ENCODE measurements around the gene CERS5. TPM values are rescaled to one million over a fixed set of nuclear protein-coding genes. Genes with fewer than 3 reads are reported as not detected.

Gene CERS5
- polyA plus RNA-seq, 4 donors = 67.7 to 86.7 (median 78.3) TPM

- DNase-seq (ENCODE audit: low read depth in 4 of 4, low spot score in 2 of 4) = no peak
Observed at GRCh38 chr12:50142993-50143392, 24.2 kb downstream of the CERS5 start.

- no peak for DNase-seq (ENCODE audit: low read depth in 4 of 4, low spot score in 2 of 4)
Observed at GRCh38 chr12:50132505-50133135, 34.5 kb downstream of the CERS5 start.

GRCh38 chr12:50129290-50129689, 37.9 kb downstream of the CERS5 start:
- DNase-seq (ENCODE audit: low read depth in 4 of 4, low spot score in 2 of 4) = no peak

- DNase-seq (ENCODE audit: low read depth in 4 of 4, low spot score in 2 of 4) = no peak
Observed at GRCh38 chr12:50127546-50127945, 39.6 kb downstream of the CERS5 start.

- DNase-seq (ENCODE audit: low read depth in 4 of 4, low spot score in 2 of 4) = no peak
Observed at GRCh38 chr12:50123203-50123602, 44.0 kb downstream of the CERS5 start.

- DNase-seq (ENCODE audit: low read depth in 4 of 4, low spot score in 2 of 4) = no peak
Observed at GRCh38 chr12:50121641-50122040, 45.5 kb downstream of the CERS5 start.

- no peak for DNase-seq (ENCODE audit: low read depth in 4 of 4, low spot score in 2 of 4)
Observed at GRCh38 chr12:50120953-50121352, 46.2 kb downstream of the CERS5 start.

GRCh38 chr12:50120521-50120920, 46.6 kb downstream of the CERS5 start:
- DNase-seq (ENCODE audit: low read depth in 4 of 4, low spot score in 2 of 4) = no peak

GRCh38 chr12:50119387-50119786, 47.8 kb downstream of the CERS5 start:
- no peak for DNase-seq (ENCODE audit: low read depth in 4 of 4, low spot score in 2 of 4)

- DNase-seq (ENCODE audit: low read depth in 4 of 4, low spot score in 2 of 4) = no peak
Observed at GRCh38 chr12:50117057-50117622, 50.0 kb downstream of the CERS5 start.

GRCh38 chr12:50112456-50113218, 54.5 kb downstream of the CERS5 start:
- peak in 1 of 4 donors; percentile 34 for DNase-seq (ENCODE audit: low read depth in 4 of 4, low spot score in 2 of 4)

GRCh38 chr12:50111693-50112455, 55.3 kb downstream of the CERS5 start, which contains the start of gene COX14:
Gene COX14 (plus strand): TSS chr12:50112236. CDS start chr12:50120044, 7,808 bp downstream.
- peak; percentile 94 to 99 (median 98) for DNase-seq (ENCODE audit: low read depth in 4 of 4, low spot score in 2 of 4)

GRCh38 chr12:50111395-50111692, 55.8 kb downstream of the CERS5 start:
- DNase-seq (ENCODE audit: low read depth in 4 of 4, low spot score in 2 of 4) = no peak

- DNase-seq (ENCODE audit: low read depth in 4 of 4, low spot score in 2 of 4) = peak in 2 of 4 donors; percentile 52 to 74
Observed at GRCh38 chr12:50110762-50111351, 56.3 kb downstream of the CERS5 start.

GRCh38 chr12:50110127-50110761, 56.9 kb downstream of the CERS5 start:
- peak in 1 of 4 donors; percentile 38 for DNase-seq (ENCODE audit: low read depth in 4 of 4, low spot score in 2 of 4)

GRCh38 chr12:50109319-50109718, 57.9 kb downstream of the CERS5 start:
- no peak for DNase-seq (ENCODE audit: low read depth in 4 of 4, low spot score in 2 of 4)

GRCh38 chr12:50107416-50108268, 59.5 kb downstream of the CERS5 start:
- DNase-seq (ENCODE audit: low read depth in 4 of 4, low spot score in 2 of 4) = no peak

- no peak for DNase-seq (ENCODE audit: low read depth in 4 of 4, low spot score in 2 of 4)
Observed at GRCh38 chr12:50106907-50107306, 60.3 kb downstream of the CERS5 start.

- no peak for DNase-seq (ENCODE audit: low read depth in 4 of 4, low spot score in 2 of 4)
Observed at GRCh38 chr12:50105913-50106450, 61.2 kb downstream of the CERS5 start.
